IMR-90 (cell line): ENCODE measurements around the gene DOK6. TPM values are rescaled to one million over a fixed set of nuclear protein-coding genes. Genes with fewer than 3 reads are reported as not detected.

ENCODE experiments used
- ATAC-seq: fragments of 200-7000 bp; cut with Tn5 transposase; 2 replicates; pipeline ENCODE4 v1.9.1; 2020; ENCODE audit warnings: low read depth, mild to moderate bottlenecking, moderate library complexity
- BruUV-seq: library from RNA; stranded (reverse); fragments of 400-500 nt; replicated peaks from 2 replicates; lab custom pipeline; 2021; lab: Mats Ljungman, UMichigan
- CTCF ChIA-PET: fragments of 300-600 bp; formaldehyde crosslinking; extraction: SDS; loops from one replicate; lab custom pipeline; 2021; ENCODE audit warnings: antibody characterized with exemption; lab: Yijun Ruan, JAX
- POLR2A ChIA-PET: fragments of 300-600 bp; sonication (Branson Sonifier 250); formaldehyde crosslinking; loops from one replicate; lab custom pipeline; 2022; ENCODE audit warnings: antibody characterized with exemption; ENCODE audit not compliant: unreplicated experiment; lab: Charles Lee
- DNase-seq: peaks from one replicate; pipeline ENCODE4 v3.0.0; 2013
- H2AFZ ChIP-seq: replicated peaks from 2 replicates; pipeline ENCODE3; 2013; ENCODE audit warnings: low read length, mild to moderate bottlenecking; ENCODE audit not compliant: poor library complexity
- H2AK5ac ChIP-seq: 2 replicates; pipeline ENCODE4 v1.6.1; 2013; ENCODE audit warnings: low read depth, low read length, inconsistent platforms
- H2AK9ac ChIP-seq: replicated peaks from 2 replicates; pipeline ENCODE3; 2013; ENCODE audit warnings: mild to moderate bottlenecking, low read depth, low read length, moderate library complexity; ENCODE audit not compliant: poor library complexity
- H2BK120ac ChIP-seq: 2 replicates; pipeline ENCODE4 v1.6.1; 2013; ENCODE audit warnings: low read depth, low read length, inconsistent platforms
- H2BK15ac ChIP-seq: 3 replicates; pipeline ENCODE4 v1.6.1; 2013; ENCODE audit warnings: low read depth, low read length, inconsistent platforms
- H2BK20ac ChIP-seq: 2 replicates; pipeline ENCODE4 v1.6.1; 2013; ENCODE audit warnings: low read depth, mild to moderate bottlenecking, inconsistent platforms, low read length, moderate library complexity
- H2BK5ac ChIP-seq: 2 replicates; pipeline ENCODE4 v1.6.1; 2013; ENCODE audit warnings: mild to moderate bottlenecking, low read depth, low read length, inconsistent platforms; ENCODE audit not compliant: poor library complexity, severe bottlenecking
- H3K14ac ChIP-seq: replicated peaks from 2 replicates; pipeline ENCODE4 v1.6.1; 2013; ENCODE audit warnings: low read depth, low read length, inconsistent platforms
- H3K18ac ChIP-seq: 2 replicates; pipeline ENCODE4 v1.6.1; 2013; ENCODE audit warnings: low read depth, low read length, control low read depth
- H3K23ac ChIP-seq: 2 replicates; pipeline ENCODE4 v1.6.1; 2013; ENCODE audit warnings: low read depth, low read length, inconsistent platforms
- H3K27ac ChIP-seq: 2 replicates; pipeline ENCODE4 v1.5.1; 2013; ENCODE audit warnings: mild to moderate bottlenecking, control low read depth, low read length; ENCODE audit not compliant: insufficient read depth
- H3K27me3 ChIP-seq: 2 replicates; pipeline ENCODE4 v1.6.1; 2013; ENCODE audit warnings: low read length; ENCODE audit not compliant: control insufficient read depth, insufficient read depth
- H3K36me3 ChIP-seq: 2 replicates; pipeline ENCODE4 v1.6.1; 2013; ENCODE audit warnings: low read length, mixed read lengths; ENCODE audit not compliant: control insufficient read depth, insufficient read depth
- H3K4ac ChIP-seq: 2 replicates; pipeline ENCODE4 v1.6.1; 2013; ENCODE audit warnings: low read depth, low read length, inconsistent platforms
- H3K4me1 ChIP-seq: 2 replicates; pipeline ENCODE4 v1.6.1; 2013; ENCODE audit warnings: low read length, mixed read lengths; ENCODE audit not compliant: control insufficient read depth, insufficient read depth
- H3K4me2 ChIP-seq: 2 replicates; pipeline ENCODE4 v1.6.1; 2013; ENCODE audit warnings: low read depth, mild to moderate bottlenecking, control low read depth, low read length, moderate library complexity
- H3K4me3 ChIP-seq: 2 replicates; pipeline ENCODE4 v1.5.1; 2013; ENCODE audit warnings: low read depth, mild to moderate bottlenecking, control low read depth, low read length, moderate library complexity; ENCODE audit not compliant: insufficient read depth
- H3K56ac ChIP-seq: 2 replicates; pipeline ENCODE4 v1.6.1; 2013; ENCODE audit warnings: low read length, inconsistent platforms; ENCODE audit not compliant: insufficient read depth; ENCODE audit errors: extremely low read depth
- H3K79me1 ChIP-seq, 2 experiments: 2 replicates each; pipeline ENCODE4 v1.6.1; 2013; ENCODE audit warnings: low read length in 2 of 2, inconsistent platforms in 1 of 2, low read depth in 1 of 2
- H3K9ac ChIP-seq: 2 replicates; pipeline ENCODE4 v1.6.1; 2013; ENCODE audit warnings: low read depth, low read length, control low read depth
- H3K9me1 ChIP-seq: 2 replicates; pipeline ENCODE4 v1.6.1; 2013; ENCODE audit warnings: low read length, inconsistent platforms; ENCODE audit not compliant: insufficient read depth
- H3K9me3 ChIP-seq: 2 replicates; pipeline ENCODE4 v1.6.1; 2013; ENCODE audit warnings: low read length; ENCODE audit not compliant: control insufficient read depth, insufficient read depth
- H4K20me1 ChIP-seq: 2 replicates; pipeline ENCODE4 v1.6.1; 2013; ENCODE audit warnings: low read length, inconsistent platforms; ENCODE audit not compliant: insufficient read depth
- H4K5ac ChIP-seq: 2 replicates; pipeline ENCODE4 v1.6.1; 2013; ENCODE audit warnings: mild to moderate bottlenecking, low read depth, low read length, control low read depth
- H4K8ac ChIP-seq, 2 experiments: 2 replicates each; pipeline ENCODE4 v1.6.1; 2013; ENCODE audit warnings: low read depth in 2 of 2, low read length in 2 of 2, control low read depth in 1 of 2, inconsistent platforms in 1 of 2
- H4K91ac ChIP-seq: 2 replicates; pipeline ENCODE4 v1.6.1; 2013; ENCODE audit warnings: low read depth, low read length, inconsistent platforms; ENCODE audit not compliant: insufficient read depth
- CEBPB ChIP-seq: IDR thresholded peaks from 2 replicates; pipeline ENCODE4 v1.6.1; 2012; ENCODE audit warnings: low read depth, low read length, improper control_type of control experiment
- WGBS, 2 experiments: methylation state at CpG; one replicate each; pipeline versions ENCODE4 v1.1.5 to v1.1.7; 2013; ENCODE audit warnings: missing lambda C conversion rate in 2 of 2; ENCODE audit not compliant: insufficient read length in 1 of 2; ENCODE audit errors: extremely low coverage in 2 of 2; 5-methylcytosine and 5-hydroxymethylcytosine counted together
- dilution Hi-C: fragments of 300-500 bp; cut with HindIII; formaldehyde crosslinking; loops from one replicate; pipeline ENCODE4 v1.14.3; 2018; ENCODE audit warnings: low sequenced_read_pairs; ENCODE audit not compliant: unreplicated experiment
- in situ Hi-C: fragments of 300-500 bp; cut with MboI; formaldehyde crosslinking; loops from 3 replicates; pipeline ENCODE4 v1.14.3; 2019; ENCODE audit warnings: low sequenced_read_pairs, inconsistent platforms, mixed read lengths
- intact Hi-C: fragments of 100-400 bp; cut with micrococcal nuclease; formaldehyde crosslinking; loops from 2 replicates; pipeline ENCODE4 v1.10.0; 2022
- polyA plus RNA-seq, 3 experiments: library from polyadenylated mRNA; depleted of rRNA; stranded (reverse); fragments of >200 nt; gene quantifications; 2 replicates each; pipeline ENCODE4 v1.2.3, GENCODE V29; 2012; ENCODE audit warnings: low replicate concordance in 1 of 3
- total RNA-seq: library from RNA; depleted of rRNA; stranded (reverse); fragments of >200 nt; gene quantifications from 2 replicates; pipeline ENCODE4 v1.2.3, GENCODE V29; 2012
- TF ChIP-seq, protein P1 (sequence below): conservative IDR thresholded peaks from 2 replicates; pipeline ENCODE4 v1.5.1; 2012; ENCODE audit warnings: mild to moderate bottlenecking, low read depth, low read length, improper control_type of control experiment

Gene DOK6
- total and polyA plus RNA-seq, 2 of the 4 experiments (the other 2 are of a cell fraction): 1.9 to 2.7 TPM

DNA sequence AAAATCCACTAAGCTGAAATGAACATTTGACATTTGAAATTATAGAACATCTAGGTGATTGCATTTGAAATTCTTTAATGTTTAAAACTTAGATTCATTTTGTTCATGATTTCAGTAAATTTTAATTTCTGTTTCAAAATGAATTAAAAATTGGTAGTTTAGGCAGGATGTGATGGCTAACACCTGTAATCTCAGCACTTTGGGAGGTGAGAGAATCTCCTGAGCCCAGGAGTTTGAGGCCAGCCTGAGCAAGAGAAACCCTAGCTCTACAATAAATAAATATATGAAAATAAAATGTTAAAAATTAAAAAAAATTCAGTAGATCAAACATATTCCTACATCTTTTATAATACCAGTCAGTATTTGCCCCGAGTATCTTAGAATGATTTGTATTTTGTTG, 330.0 kb downstream of the DOK6 start:
- no peak overlapping the region for H2BK120ac ChIP-seq
- no peak overlapping the region for H4K91ac ChIP-seq
- H3K4me2 ChIP-seq: no peak overlapping the region
- no peaks in the 10 kb centered on the region for H3K9me3 ChIP-seq
- H3K56ac ChIP-seq: no peak overlapping the region
- DNase-seq (no peak), ATAC-seq (no peak)
- no peak overlapping the region for H3K27ac ChIP-seq
- H2AFZ ChIP-seq: no peak overlapping the region
- POLR2A ChIA-PET: interaction anchor here (0.7 kb wide), 1 partner anchor 57 kb away, joined by 3 read pairs; no protein-coding TSS in a partner anchor
- CTCF ChIA-PET: no interaction called here
- no peaks in the 10 kb centered on the region for H3K79me1 ChIP-seq
- no peaks in the 10 kb centered on the region for H3K9me1 ChIP-seq
- in situ Hi-C loops (no loop called here), intact Hi-C loops (no loop called here), dilution Hi-C loops (no loop called here)
- H3K23ac ChIP-seq: no peak overlapping the region
- no peak overlapping the region for H3K9ac ChIP-seq
- H4K5ac ChIP-seq: no peak overlapping the region
- H2AK5ac ChIP-seq: no peak overlapping the region
- H3K4me3 ChIP-seq: no peak overlapping the region
- H3K18ac ChIP-seq: no peak overlapping the region
- H2BK20ac ChIP-seq: no peak overlapping the region
- no peaks in the 10 kb centered on the region for H3K27me3 ChIP-seq
- no peaks in the 10 kb centered on the region for H3K4me1 ChIP-seq
- H4K8ac ChIP-seq: no peak overlapping the region
- H3K4ac ChIP-seq: no peak overlapping the region
- no peak overlapping the region for H2AK9ac ChIP-seq
- TF ChIP-seq, protein P1, sequence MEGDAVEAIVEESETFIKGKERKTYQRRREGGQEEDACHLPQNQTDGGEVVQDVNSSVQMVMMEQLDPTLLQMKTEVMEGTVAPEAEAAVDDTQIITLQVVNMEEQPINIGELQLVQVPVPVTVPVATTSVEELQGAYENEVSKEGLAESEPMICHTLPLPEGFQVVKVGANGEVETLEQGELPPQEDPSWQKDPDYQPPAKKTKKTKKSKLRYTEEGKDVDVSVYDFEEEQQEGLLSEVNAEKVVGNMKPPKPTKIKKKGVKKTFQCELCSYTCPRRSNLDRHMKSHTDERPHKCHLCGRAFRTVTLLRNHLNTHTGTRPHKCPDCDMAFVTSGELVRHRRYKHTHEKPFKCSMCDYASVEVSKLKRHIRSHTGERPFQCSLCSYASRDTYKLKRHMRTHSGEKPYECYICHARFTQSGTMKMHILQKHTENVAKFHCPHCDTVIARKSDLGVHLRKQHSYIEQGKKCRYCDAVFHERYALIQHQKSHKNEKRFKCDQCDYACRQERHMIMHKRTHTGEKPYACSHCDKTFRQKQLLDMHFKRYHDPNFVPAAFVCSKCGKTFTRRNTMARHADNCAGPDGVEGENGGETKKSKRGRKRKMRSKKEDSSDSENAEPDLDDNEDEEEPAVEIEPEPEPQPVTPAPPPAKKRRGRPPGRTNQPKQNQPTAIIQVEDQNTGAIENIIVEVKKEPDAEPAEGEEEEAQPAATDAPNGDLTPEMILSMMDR: no peak
- TF ChIP-seq CEBPB: no peak
- no peaks in the 10 kb centered on the region for H4K20me1 ChIP-seq
- no peak overlapping the region for H2BK15ac ChIP-seq
- no peak overlapping the region for H2BK5ac ChIP-seq
- WGBS, 2 experiments: no CpG with 5 or more reads among the region's 1 CpG
- no peaks in the 10 kb centered on the region for H3K36me3 ChIP-seq
- BruUV-seq: no TSS peak
- H3K14ac ChIP-seq: no peak overlapping the region
